ENCODE data around the gene ANKRD26. TPM values are rescaled to one million over a fixed set of nuclear protein-coding genes. Genes with fewer than 3 reads are reported as not detected.

ANKRD26 gene
- total RNA-seq, 6 experiments from 2014 or later, result 2.1 to 4.3 (median 3.4) TPM

- ATAC-seq (no peak), DNase-seq (no peak)
- Histone ChIP-seq H3K27ac (peak overlapping the region in 1 of 3 donors; percentile 78), H3K4me3 (peak overlapping the region; percentile 65 to 95 (median 89)), H3K9me3 (no peaks in the 10 kb centered on the region), H3K27me3 (no peaks in the 10 kb centered on the region), H3K36me3 (no peaks in the 10 kb centered on the region), H3K4me1 (peaks cover 0 to 4% (median 0%) of the 10 kb centered on the region in 4 donors)
- WGBS (ENCODE audit: insufficient coverage, low coverage, low lambda C conversion rate, missing lambda C conversion rate), result 48% methylated on average over 11 of the region's 11 CpGs
- no peak for TF ChIP-seq POLR2A (IDR thresholded peaks at IDR 0.05)
- no peak for TF ChIP-seq CTCF (IDR thresholded peaks at IDR 0.05)
- intact Hi-C loops (cut with DNase I), result no loop called here
These were observed 846 bp downstream of the ANKRD26 start for GRCh38 chr10:27099448-27099847.

- TF ChIP-seq CTCF (IDR thresholded peaks at IDR 0.05) (no peak), POLR2A (IDR thresholded peaks at IDR 0.05) (no peak)
- no peak for ATAC-seq
- intact Hi-C loops (cut with DNase I), result no loop called here
- WGBS (ENCODE audit: insufficient coverage, low coverage, low lambda C conversion rate, missing lambda C conversion rate), result 90% methylated on average over 5 of the region's 5 CpGs
- no peak for DNase-seq
- Histone ChIP-seq H3K36me3 (peaks cover 0 to 10% (median under 1%) of the 10 kb centered on the region in 4 donors), H3K4me3 (no peak overlapping the region), H3K27ac (no peak overlapping the region), H3K9me3 (no peaks in the 10 kb centered on the region), H3K4me1 (no peaks in the 10 kb centered on the region), H3K27me3 (no peaks in the 10 kb centered on the region)
These were observed 11.9 kb downstream of the ANKRD26 start for GRCh38 chr10:27088119-27089044.

- no peak for TF ChIP-seq CTCF (IDR thresholded peaks at IDR 0.05)
- TF ChIP-seq POLR2A (IDR thresholded peaks at IDR 0.05), result no peak
- no peak for DNase-seq
- WGBS (ENCODE audit: insufficient coverage, low coverage, low lambda C conversion rate, missing lambda C conversion rate), result no CpG with 5 or more reads among the region's 6 CpGs
- ATAC-seq, result no peak
- Histone ChIP-seq H3K9me3 (no peaks in the 10 kb centered on the region), H3K36me3 (peaks cover 0 to 17% (median 9%) of the 10 kb centered on the region in 4 donors), H3K4me1 (no peaks in the 10 kb centered on the region), H3K4me3 (no peak overlapping the region), H3K27ac (no peak overlapping the region), H3K27me3 (no peaks in the 10 kb centered on the region)
- intact Hi-C loops (cut with DNase I), result no loop called here
These were observed 27.7 kb downstream of the ANKRD26 start for GRCh38 chr10:27072436-27073114.

- no peak for DNase-seq
- H3K9me3 ChIP-seq, result no peaks in the 10 kb centered on the region
- WGBS (ENCODE audit: insufficient coverage, low coverage, low lambda C conversion rate, missing lambda C conversion rate), result 90% methylated on average over 2 of the region's 2 CpGs
- no peak overlapping the region for H3K4me3 ChIP-seq
- TF ChIP-seq CTCF (IDR thresholded peaks at IDR 0.05) (no peak), POLR2A (IDR thresholded peaks at IDR 0.05) (no peak)
- no peak for ATAC-seq
- peaks cover 0 to 7% (median 5%) of the 10 kb centered on the region in 4 donors for H3K36me3 ChIP-seq
- intact Hi-C loops (cut with DNase I), result no loop called here
- no peak overlapping the region for H3K27ac ChIP-seq
- no peaks in the 10 kb centered on the region for H3K27me3 ChIP-seq
- H3K4me1 ChIP-seq, result no peaks in the 10 kb centered on the region
These were observed 31.9 kb downstream of the ANKRD26 start for GRCh38 chr10:27068217-27068891.

All from right lobe of liver (tissue), 6 donors.